ENCODE data around the gene CDK13.

CDK13 gene

GRCh38 chr7:39922580-39922979, 27.5 kb upstream of the CDK13 start:
- Histone ChIP-seq H3K27me3 (ENCODE audit: insufficient read depth, poor library complexity, severe bottlenecking) (no peaks in the 10 kb centered on the region), H3K27ac (replicated peaks) (no peak overlapping the region), H3K4me3 (replicated peaks; ENCODE audit: insufficient read depth, low read length) (no peak overlapping the region)
- no peak for DNase-seq (ENCODE audit: low read depth in 1 of 2, low spot score in 1 of 2)
- TF ChIP-seq CTCF (IDR thresholded peaks at IDR 0.05; ENCODE audit: insufficient read depth, low read length) (no peak), SPI1 (IDR thresholded peaks at IDR 0.05; ENCODE audit: borderline replicate concordance, low read depth) (no peak), POLR2AphosphoS5 (IDR thresholded peaks at IDR 0.05; ENCODE audit: low read depth) (no peak), REST (IDR thresholded peaks at IDR 0.05; ENCODE audit: insufficient replicate concordance, low read depth) (no peak), GABPA (IDR thresholded peaks at IDR 0.05; ENCODE audit: low read depth) (no peak)

GRCh38 chr7:39923091-39923490, 27.0 kb upstream of the CDK13 start:
- DNase-seq (ENCODE audit: low read depth in 1 of 2, low spot score in 1 of 2), result no peak
- TF ChIP-seq GABPA (IDR thresholded peaks at IDR 0.05; ENCODE audit: low read depth) (no peak), REST (IDR thresholded peaks at IDR 0.05; ENCODE audit: insufficient replicate concordance, low read depth) (no peak), POLR2AphosphoS5 (IDR thresholded peaks at IDR 0.05; ENCODE audit: low read depth) (no peak)
- H3K4me3 ChIP-seq (replicated peaks; ENCODE audit: insufficient read depth, low read length), result no peak overlapping the region
- no peak overlapping the region for H3K27ac ChIP-seq (replicated peaks)
- no peaks in the 10 kb centered on the region for H3K27me3 ChIP-seq (ENCODE audit: insufficient read depth, poor library complexity, severe bottlenecking)

GRCh38 chr7:39924122-39924521, 25.9 kb upstream of the CDK13 start:
- TF ChIP-seq POLR2AphosphoS5 (IDR thresholded peaks at IDR 0.05; ENCODE audit: low read depth) (no peak), REST (IDR thresholded peaks at IDR 0.05; ENCODE audit: insufficient replicate concordance, low read depth) (no peak), CTCF (IDR thresholded peaks at IDR 0.05; ENCODE audit: insufficient read depth, low read length) (no peak), GABPA (IDR thresholded peaks at IDR 0.05; ENCODE audit: low read depth) (no peak), SPI1 (IDR thresholded peaks at IDR 0.05; ENCODE audit: borderline replicate concordance, low read depth) (no peak)
- DNase-seq (ENCODE audit: low read depth in 1 of 2, low spot score in 1 of 2), result no peak
- Histone ChIP-seq H3K27ac (replicated peaks) (no peak overlapping the region), H3K27me3 (ENCODE audit: insufficient read depth, poor library complexity, severe bottlenecking) (no peaks in the 10 kb centered on the region), H3K4me3 (replicated peaks; ENCODE audit: insufficient read depth, low read length) (no peak overlapping the region)

- DNase-seq (ENCODE audit: low read depth in 1 of 2, low spot score in 1 of 2), result no peak
- H3K27ac ChIP-seq (replicated peaks), result no peak overlapping the region
- H3K27me3 ChIP-seq (ENCODE audit: insufficient read depth, poor library complexity, severe bottlenecking), result no peaks in the 10 kb centered on the region
- H3K4me3 ChIP-seq (replicated peaks; ENCODE audit: insufficient read depth, low read length), result no peak overlapping the region
- no peak for TF ChIP-seq POLR2AphosphoS5 (IDR thresholded peaks at IDR 0.05; ENCODE audit: low read depth)
- TF ChIP-seq SPI1 (IDR thresholded peaks at IDR 0.05; ENCODE audit: borderline replicate concordance, low read depth), result no peak
- no peak for TF ChIP-seq CTCF (IDR thresholded peaks at IDR 0.05; ENCODE audit: insufficient read depth, low read length)
- TF ChIP-seq REST (IDR thresholded peaks at IDR 0.05; ENCODE audit: insufficient replicate concordance, low read depth), result no peak
- TF ChIP-seq GABPA (IDR thresholded peaks at IDR 0.05; ENCODE audit: low read depth), result no peak
Observed at GRCh38 chr7:39926111-39926510, 23.9 kb upstream of the CDK13 start.

Data from HL-60 (cell line).